Uterus (tissue), 4 donors: Measurements from ENCODE around the gene RABGAP1L. TPM values are rescaled to one million over a fixed set of nuclear protein-coding genes. Genes with fewer than 3 reads are reported as not detected.

ENCODE experiments used
- DNase-seq, 2 donors: peaks; one replicate each; pipeline ENCODE4 v3.0.0-alpha.2; 2019 to 2020
- H3K27ac ChIP-seq, 2 donors: fragments of 200-600 bp; sonication (generic); 1 replicate in 1 of 2; 2 replicates in 1 of 2; pipeline ENCODE4 v1.5.1; 2016 to 2018
- H3K27me3 ChIP-seq, 2 donors: fragments of 200-600 bp; sonication (generic); one replicate each; pipeline ENCODE4 v1.5.1; 2018 to 2019; ENCODE audit warnings: control low read depth in 1 of 2
- H3K36me3 ChIP-seq, 2 donors: fragments of 200-600 bp; sonication (generic); one replicate each; pipeline ENCODE4 v1.5.1; 2019; ENCODE audit warnings: control low read depth in 1 of 2
- H3K4me1 ChIP-seq, 2 donors: fragments of 200-600 bp; sonication (generic); one replicate each; pipeline ENCODE4 v1.5.1; 2018 to 2019; ENCODE audit warnings: control low read depth in 1 of 2
- H3K4me3 ChIP-seq, 2 donors: fragments of 200-600 bp; sonication (generic); 1 replicate in 1 of 2; 2 replicates in 1 of 2; pipeline ENCODE4 v1.5.1; 2018 to 2019; ENCODE audit warnings: mild to moderate bottlenecking in 1 of 2
- H3K9me3 ChIP-seq, 2 donors: fragments of 200-600 bp; sonication (generic); one replicate each; pipeline ENCODE4 v1.5.1; 2019; ENCODE audit warnings: control low read depth in 1 of 2
- POLR2A ChIP-seq, 2 donors: fragments of 450-650 bp; IDR thresholded peaks; one replicate each; pipeline ENCODE4 v1.6.1; 2016; ENCODE audit warnings: antibody characterized with exemption in 2 of 2, mild to moderate bottlenecking in 1 of 2, moderate library complexity in 1 of 2
- intact Hi-C: fragments of 100-400 bp; cut with DNase I; formaldehyde crosslinking; loops from one replicate; pipeline ENCODE4 v1.15.1; 2023; ENCODE audit warnings: low total_unique reads
- total RNA-seq, 4 donors: library from RNA; depleted of rRNA in 3 of 4; stranded (reverse); fragments of >200 nt in 3 of 4; gene quantifications; one replicate each; pipeline versions ENCODE4 v1.1.0 to v1.2.4, GENCODE V29; 2014 to 2023
- TF ChIP-seq, protein P1 (sequence below), 4 experiments: fragments of 200-600 bp in 2 of 4; fragments of 450-650 bp in 2 of 4; sonication (generic) in 2 of 4; IDR thresholded peaks; one replicate each; pipeline ENCODE4 v1.5.1; 2016 to 2019; ENCODE audit warnings: antibody characterized with exemption in 4 of 4, mild to moderate bottlenecking in 2 of 4, moderate library complexity in 1 of 4
- donor health status: DM: yes; HTN: yes; CAD: no.

The RABGAP1L gene
- total RNA-seq, 4 donors from 2014 or later: 19.1 to 93.7 (median 35.1) TPM

DNA sequence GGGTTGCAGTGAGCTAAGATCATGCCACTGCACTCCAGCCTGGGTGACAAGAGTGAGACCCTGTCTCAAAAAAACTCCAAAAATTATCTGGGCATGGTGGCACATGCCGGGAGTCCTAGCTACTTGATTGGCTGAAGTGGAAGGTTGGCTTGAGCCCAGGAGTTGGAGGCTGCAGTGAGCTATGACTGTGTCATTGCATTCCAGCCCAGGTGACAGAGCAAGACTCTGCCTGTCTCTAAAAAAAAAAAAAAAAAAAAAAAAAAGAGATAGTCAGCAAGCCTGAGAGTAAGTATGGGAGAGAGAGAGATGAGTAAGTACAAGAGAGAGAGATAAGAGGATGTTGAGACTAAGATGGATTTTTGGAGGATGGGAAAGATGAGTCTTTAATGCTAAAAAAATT, 659.6 kb downstream of the RABGAP1L start:
- Histone ChIP-seq H3K27ac (no peak overlapping the region), H3K27me3 (no peaks in the 10 kb centered on the region), H3K9me3 (no peaks in the 10 kb centered on the region), H3K36me3 (no peaks in the 10 kb centered on the region), H3K4me3 (no peak overlapping the region), H3K4me1 (no peaks in the 10 kb centered on the region)
- TF ChIP-seq, protein P1, sequence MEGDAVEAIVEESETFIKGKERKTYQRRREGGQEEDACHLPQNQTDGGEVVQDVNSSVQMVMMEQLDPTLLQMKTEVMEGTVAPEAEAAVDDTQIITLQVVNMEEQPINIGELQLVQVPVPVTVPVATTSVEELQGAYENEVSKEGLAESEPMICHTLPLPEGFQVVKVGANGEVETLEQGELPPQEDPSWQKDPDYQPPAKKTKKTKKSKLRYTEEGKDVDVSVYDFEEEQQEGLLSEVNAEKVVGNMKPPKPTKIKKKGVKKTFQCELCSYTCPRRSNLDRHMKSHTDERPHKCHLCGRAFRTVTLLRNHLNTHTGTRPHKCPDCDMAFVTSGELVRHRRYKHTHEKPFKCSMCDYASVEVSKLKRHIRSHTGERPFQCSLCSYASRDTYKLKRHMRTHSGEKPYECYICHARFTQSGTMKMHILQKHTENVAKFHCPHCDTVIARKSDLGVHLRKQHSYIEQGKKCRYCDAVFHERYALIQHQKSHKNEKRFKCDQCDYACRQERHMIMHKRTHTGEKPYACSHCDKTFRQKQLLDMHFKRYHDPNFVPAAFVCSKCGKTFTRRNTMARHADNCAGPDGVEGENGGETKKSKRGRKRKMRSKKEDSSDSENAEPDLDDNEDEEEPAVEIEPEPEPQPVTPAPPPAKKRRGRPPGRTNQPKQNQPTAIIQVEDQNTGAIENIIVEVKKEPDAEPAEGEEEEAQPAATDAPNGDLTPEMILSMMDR (IDR thresholded peaks at IDR 0.05): no peak
- intact Hi-C loops: no loop called here
- DNase-seq: no peak

DNA sequence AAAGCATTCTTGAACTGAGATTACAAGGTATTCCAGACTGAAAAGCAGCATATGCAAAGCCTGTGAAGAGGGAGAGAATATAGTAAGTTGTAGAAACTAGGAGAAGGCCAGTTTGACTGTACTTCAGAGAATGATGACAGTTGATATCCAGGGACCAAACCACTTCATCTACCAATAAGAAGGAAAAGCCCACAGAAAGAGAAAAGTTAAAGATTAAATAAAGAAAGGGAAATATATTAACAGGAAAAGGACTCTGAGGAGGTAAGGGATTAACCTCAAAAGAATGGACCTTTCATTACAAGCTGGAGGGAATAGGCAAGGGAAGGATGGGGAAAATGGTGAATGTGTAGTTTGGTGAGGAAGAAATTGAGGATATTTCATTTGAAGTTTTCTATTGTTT, 660.3 kb downstream of the RABGAP1L start:
- no peaks in the 10 kb centered on the region for H3K36me3 ChIP-seq
- no peaks in the 10 kb centered on the region for H3K4me1 ChIP-seq
- no peaks in the 10 kb centered on the region for H3K27me3 ChIP-seq
- no peaks in the 10 kb centered on the region for H3K9me3 ChIP-seq
- TF ChIP-seq POLR2A (IDR thresholded peaks at IDR 0.05): no peak
- TF ChIP-seq, protein P1 (IDR thresholded peaks at IDR 0.05): no peak
- H3K4me3 ChIP-seq: no peak overlapping the region
- no peak for DNase-seq
- intact Hi-C loops: no loop called here
- no peak overlapping the region for H3K27ac ChIP-seq

DNA sequence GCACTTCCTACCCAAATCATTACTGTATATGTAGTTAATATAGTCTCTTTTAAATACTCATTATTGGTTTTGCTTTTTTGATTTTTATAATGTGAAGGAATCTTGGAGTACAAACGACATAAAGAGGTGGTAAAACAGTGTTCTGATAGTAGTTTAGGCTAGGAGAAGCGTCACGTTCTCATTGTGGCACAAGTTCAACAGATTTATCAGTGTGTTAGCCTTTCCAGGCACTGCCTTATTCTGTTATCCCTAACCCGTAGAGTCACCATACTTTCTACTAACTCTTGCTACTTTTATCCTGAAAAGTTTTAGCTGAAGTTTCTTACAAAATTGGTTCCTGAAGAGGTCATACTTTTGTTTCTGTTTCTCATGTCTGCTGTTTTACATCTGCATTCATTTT, 665.8 kb downstream of the RABGAP1L start:
- Histone ChIP-seq H3K27me3 (no peaks in the 10 kb centered on the region), H3K36me3 (no peaks in the 10 kb centered on the region), H3K4me1 (no peaks in the 10 kb centered on the region), H3K9me3 (no peaks in the 10 kb centered on the region), H3K4me3 (no peak overlapping the region), H3K27ac (no peak overlapping the region)
- DNase-seq: no peak
- intact Hi-C loops: no loop called here
- TF ChIP-seq POLR2A (IDR thresholded peaks at IDR 0.05): no peak
- TF ChIP-seq, protein P1 (IDR thresholded peaks at IDR 0.05): no peak

DNA sequence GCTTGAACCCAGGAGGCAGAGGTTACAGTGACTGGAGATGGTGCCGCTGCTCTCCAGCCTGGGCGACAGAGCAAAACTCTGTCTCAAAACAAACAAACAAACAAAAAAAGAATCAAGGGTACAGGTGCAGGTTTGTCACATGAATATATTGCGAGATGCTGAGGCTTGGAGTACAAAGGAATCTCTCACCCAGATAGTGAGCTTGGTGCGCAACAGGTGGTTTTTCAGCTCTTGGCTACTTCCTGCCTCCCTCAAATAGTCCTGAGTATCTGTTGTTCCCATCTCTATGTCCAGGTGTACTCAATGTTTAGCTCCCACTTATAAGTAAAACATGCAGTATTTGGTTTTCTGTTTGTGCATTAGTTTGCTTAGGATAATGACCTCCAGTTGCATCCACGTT, 666.5 kb downstream of the RABGAP1L start:
- H3K4me1 ChIP-seq: no peaks in the 10 kb centered on the region
- intact Hi-C loops: no loop called here
- no peaks in the 10 kb centered on the region for H3K9me3 ChIP-seq
- H3K36me3 ChIP-seq: no peaks in the 10 kb centered on the region
- H3K27ac ChIP-seq: no peak overlapping the region
- TF ChIP-seq, protein P1 (IDR thresholded peaks at IDR 0.05): no peak
- no peak for TF ChIP-seq POLR2A (IDR thresholded peaks at IDR 0.05)
- no peak overlapping the region for H3K4me3 ChIP-seq
- DNase-seq: no peak
- no peaks in the 10 kb centered on the region for H3K27me3 ChIP-seq

DNA sequence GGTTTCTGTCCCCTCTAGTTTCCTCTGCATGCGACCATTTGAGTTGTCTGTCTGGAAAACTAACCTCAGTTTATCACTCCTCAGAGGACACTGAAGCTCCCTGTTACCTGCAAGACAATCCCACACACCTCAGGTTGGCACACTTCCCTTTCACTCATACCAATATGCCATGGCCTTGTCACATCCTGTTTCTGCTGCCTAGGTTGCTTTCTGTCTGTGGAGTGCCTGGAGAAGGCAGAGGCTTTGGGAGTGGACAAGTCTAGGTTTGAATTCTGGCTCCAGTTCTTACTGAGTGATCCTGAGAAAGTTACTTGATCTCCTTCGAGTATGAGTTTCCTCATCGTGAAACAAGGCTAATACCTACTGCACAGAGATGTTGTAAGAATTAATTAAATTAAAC, 668.9 kb downstream of the RABGAP1L start:
- intact Hi-C loops: no loop called here
- Histone ChIP-seq H3K27me3 (no peaks in the 10 kb centered on the region), H3K9me3 (no peaks in the 10 kb centered on the region), H3K27ac (no peak overlapping the region), H3K4me1 (no peaks in the 10 kb centered on the region), H3K36me3 (no peaks in the 10 kb centered on the region), H3K4me3 (no peak overlapping the region)
- TF ChIP-seq POLR2A (IDR thresholded peaks at IDR 0.05): no peak
- TF ChIP-seq, protein P1 (IDR thresholded peaks at IDR 0.05): no peak
- DNase-seq: no peak
